HepG2 (cell line): ENCODE data around the gene HSF4. TPM values are rescaled to one million over a fixed set of nuclear protein-coding genes. Genes with fewer than 3 reads are reported as not detected.

Source experiments
- ATAC-seq: fragments of 200-7000 bp; cut with Tn5 transposase; 3 replicates; pipeline ENCODE4 v1.9.1; 2020; ENCODE audit warnings: mild to moderate bottlenecking, moderate library complexity
- BruUV-seq: library from RNA; stranded (reverse); fragments of 400-500 nt; replicated peaks from 2 replicates; lab custom pipeline; 2021; lab: Mats Ljungman, UMichigan
- CTCF ChIA-PET: fragments of 300-600 bp; formaldehyde crosslinking; extraction: SDS; loops from one replicate; lab custom pipeline; 2021; ENCODE audit warnings: low total read pairs, inconsistent platforms, low intra/inter-chr PET ratio; lab: Yijun Ruan, JAX
- POLR2A ChIA-PET: fragments of 350-600 bp; sonication (Branson Sonifier 250); formaldehyde crosslinking; loops from one replicate; lab custom pipeline; 2020; ENCODE audit warnings: antibody characterized with exemption, inconsistent platforms; lab: Yijun Ruan, JAX
- DNase-seq: peaks from one replicate; pipeline ENCODE4 v3.0.0-alpha.2; 2015; ENCODE audit warnings: low spot score
- FAIRE-seq: peaks from 3 replicates; lab custom pipeline; 2011; peaks lifted over from hg19 to GRCh38; lab: Jason Lieb, UNC
- H2AFZ ChIP-seq: one replicate; pipeline ENCODE4 v1.6.1; 2011; ENCODE audit warnings: low read length, inconsistent platforms
- H3K27ac ChIP-seq: fragments of 300-600 bp; 3 replicates; pipeline ENCODE4 v1.8.0; 2011; ENCODE audit warnings: mixed run types, mild to moderate bottlenecking, mixed read lengths, low read length, inconsistent platforms; ENCODE audit not compliant: insufficient read depth; ENCODE audit errors: extremely low read length
- H3K27me3 ChIP-seq, 2 experiments: fragments of 200-600 bp in 1 of 2; 2 replicates in 1 of 2; 3 replicates in 1 of 2; pipeline versions ENCODE4 v1.6.0 to v1.8.0; 2011; ENCODE audit warnings: low read length in 2 of 2, mild to moderate bottlenecking in 2 of 2, moderate library complexity in 2 of 2, inconsistent platforms in 1 of 2; ENCODE audit not compliant: insufficient read depth in 2 of 2, control insufficient read depth in 1 of 2
- H3K36me3 ChIP-seq, 2 experiments: fragments of 200-600 bp in 1 of 2; replicated peaks in 1 of 2; 2 replicates in 1 of 2; 3 replicates in 1 of 2; pipeline versions ENCODE4 v1.5.1 to v1.8.0; 2011; ENCODE audit warnings: low read length in 2 of 2, inconsistent platforms in 1 of 2; ENCODE audit not compliant: insufficient read depth in 2 of 2, control insufficient read depth in 1 of 2
- H3K4me1 ChIP-seq: 2 replicates; pipeline ENCODE4 v1.5.1; 2012; ENCODE audit warnings: low read length, inconsistent platforms; ENCODE audit not compliant: insufficient read depth
- H3K4me2 ChIP-seq: 2 replicates; pipeline ENCODE4 v1.6.0; 2011; ENCODE audit warnings: low read depth, low read length, inconsistent platforms
- H3K4me3 ChIP-seq, 3 experiments: fragments of 200-600 bp in 1 of 3; sonication (generic), shearing (Covaris generic) in 1 of 3; replicated peaks in 1 of 3; 2 replicates each; pipeline ENCODE4 v1.5.1; 2011 to 2016; ENCODE audit warnings: low read length in 3 of 3, inconsistent platforms in 2 of 3, low read depth in 2 of 3, mild to moderate bottlenecking in 2 of 3, control low read depth in 1 of 3, mixed read lengths in 1 of 3; ENCODE audit not compliant: insufficient read depth in 1 of 3
- H3K79me2 ChIP-seq: one replicate; pipeline ENCODE4 v1.6.1; 2011; ENCODE audit warnings: low read length, inconsistent platforms; ENCODE audit not compliant: insufficient read depth
- H3K9ac ChIP-seq: 2 replicates; pipeline ENCODE4 v1.6.0; 2011; ENCODE audit warnings: mild to moderate bottlenecking, low read depth, low read length, inconsistent platforms; ENCODE audit not compliant: insufficient read depth
- H3K9me3 ChIP-seq: 2 replicates; pipeline ENCODE4 v1.5.1; 2012; ENCODE audit warnings: mild to moderate bottlenecking, low read length
- H4K20me1 ChIP-seq: 2 replicates; pipeline ENCODE4 v1.6.0; 2011; ENCODE audit warnings: inconsistent platforms, mild to moderate bottlenecking, low read length, moderate library complexity; ENCODE audit not compliant: insufficient read depth
- GATA4 ChIP-seq: sonication (generic); IDR thresholded peaks from 2 replicates; pipeline ENCODE4 v1.6.1; 2016; ENCODE audit warnings: antibody characterized with exemption, low read depth, borderline replicate concordance
- HNRNPL ChIP-seq: fragments of 200-400 bp; formaldehyde crosslinking; IDR thresholded peaks from 2 replicates; pipeline ENCODE4 v1.6.1; 2017; ENCODE audit warnings: mild to moderate bottlenecking, low read depth, low read length
- NAIF1 ChIP-seq: sonication (generic); formaldehyde crosslinking; IDR thresholded peaks from 2 replicates; pipeline ENCODE4 v1.5.0; 2020; ENCODE audit warnings: mild to moderate bottlenecking, missing genetic modification reagents, borderline replicate concordance
- ZNF513 ChIP-seq: sonication (generic); formaldehyde crosslinking; conservative IDR thresholded peaks from 2 replicates; pipeline ENCODE4 v1.5.0; 2020; ENCODE audit warnings: missing genetic modification reagents
- ZNF616 ChIP-seq: sonication (generic); formaldehyde crosslinking; IDR thresholded peaks from 2 replicates; pipeline ENCODE4 v1.5.0; 2020; ENCODE audit warnings: low read depth, mild to moderate bottlenecking, missing genetic modification reagents
- ZNF781 ChIP-seq: sonication (generic); formaldehyde crosslinking; IDR thresholded peaks from 2 replicates; pipeline ENCODE4 v1.5.1; 2020; ENCODE audit warnings: borderline replicate concordance, mild to moderate bottlenecking, missing genetic modification reagents; ENCODE audit errors: not compliant biosample characterization
- ZXDC ChIP-seq: sonication (generic); formaldehyde crosslinking; IDR thresholded peaks from 2 replicates; pipeline ENCODE4 v1.5.0; 2020; ENCODE audit warnings: mild to moderate bottlenecking, missing genetic modification reagents
- WGBS: methylation state at CpG from one replicate; pipeline ENCODE4 v1.1.6; 2017; ENCODE audit warnings: low lambda C conversion rate; 5-methylcytosine and 5-hydroxymethylcytosine counted together
- in situ Hi-C: cut with HindIII; loops from 2 replicates; pipeline ENCODE4 v1.10.0; 2017; ENCODE audit warnings: low pct_unique_long_range_greater_than_20kb; ENCODE audit not compliant: extremely low pct_ligation_motif_present
- intact Hi-C: fragments of 100-400 bp; cut with micrococcal nuclease; formaldehyde crosslinking; loops from one replicate; pipeline ENCODE4 v1.10.0; 2022; ENCODE audit not compliant: unreplicated experiment
- polyA plus RNA-seq, 8 experiments: library from polyadenylated mRNA; depleted of rRNA in 3 of 8; stranded (reverse) in 7 of 8; unstranded in 1 of 8; fragments of >200 nt; fragmentation: Illumina TruSeq in 4 of 8; extraction: Trizol in 4 of 8; gene quantifications; 2 replicates each; pipeline versions ENCODE4 v1.2.1 to v1.2.3, GENCODE V29; 2011 to 2016; ENCODE audit warnings: low read depth in 4 of 8, missing spikeins in 1 of 8, mixed read lengths in 1 of 8; ENCODE audit not compliant: insufficient read depth in 1 of 8
- total RNA-seq, 5 experiments: library from RNA; depleted of rRNA; stranded (reverse); fragments of >200 nt; fragmentation: Illumina TruSeq; extraction: Trizol; gene quantifications; 2 replicates each; pipeline ENCODE4 v1.2.3, GENCODE V29; 2016; ENCODE audit warnings: low read depth in 1 of 5
- TF ChIP-seq, protein P1 (sequence below): IDR thresholded peaks from 2 replicates; pipeline ENCODE4 v1.6.1; 2016; ENCODE audit warnings: low read depth, missing genetic modification reagents, missing compliant biosample characterization
- TF ChIP-seq, protein P2 (sequence below): sonication (generic); formaldehyde crosslinking; IDR thresholded peaks from 2 replicates; pipeline ENCODE4 v1.8.0; 2022; ENCODE audit warnings: mild to moderate bottlenecking, missing genetic modification reagents, borderline replicate concordance

The HSF4 gene
- total and polyA plus RNA-seq, 2 of the 13 experiments (the other 11 are each of a cell fraction or from before 2014, with no cell fraction given): 3.5 to 16.9 TPM

- Histone ChIP-seq H2AFZ (no peak overlapping the region), H3K79me2 (no peaks in the 10 kb centered on the region), H3K9ac (peak overlapping the region; percentile 73), H3K27ac (no peak overlapping the region), H3K36me3 (no peaks in the 10 kb centered on the region), H3K9me3 (no peaks in the 10 kb centered on the region), H3K27me3 (peaks cover 4% of the 10 kb centered on the region in 2 experiments; a peak in 2 of 5 replicates), H4K20me1 (no peaks in the 10 kb centered on the region), H3K4me2 (peak overlapping the region; percentile 94), H3K4me3 (peak overlapping the region; percentile 91 to 94 (median 93)), H3K4me1 (peaks cover 46% of the 10 kb centered on the region)
- intact Hi-C loops: loop anchor here (5.0 to 10.0 kb wide), 2 partner anchors 202 to 264 kb away; no protein-coding TSS in a partner anchor
- peak; percentile 48 for DNase-seq
- ChIA-PET CTCF (interaction anchor here (1.1 to 1.5 kb wide), 3 partner anchors 11 to 181 kb away, joined by 3 to 7 read pairs (median 4); partner anchors contain the start of gene NOL3), POLR2A (interaction anchor here (0.7 to 5.7 kb wide), 5 partner anchors 9 to 138 kb away, joined by 3 to 54 read pairs (median 10); partner anchors contain the start of genes B3GNT9, NOL3 and PHAF1)
- TSS peak; percentile 59 for BruUV-seq
- 13% methylated on average over 24 of the region's 34 CpGs for WGBS
- ATAC-seq: peak; percentile 7
- no peak for FAIRE-seq
- in situ Hi-C loops: loop anchor here (5.0 kb wide), 2 partner anchors 142 to 182 kb away; no protein-coding TSS in a partner anchor
- TF ChIP-seq, protein P1, sequence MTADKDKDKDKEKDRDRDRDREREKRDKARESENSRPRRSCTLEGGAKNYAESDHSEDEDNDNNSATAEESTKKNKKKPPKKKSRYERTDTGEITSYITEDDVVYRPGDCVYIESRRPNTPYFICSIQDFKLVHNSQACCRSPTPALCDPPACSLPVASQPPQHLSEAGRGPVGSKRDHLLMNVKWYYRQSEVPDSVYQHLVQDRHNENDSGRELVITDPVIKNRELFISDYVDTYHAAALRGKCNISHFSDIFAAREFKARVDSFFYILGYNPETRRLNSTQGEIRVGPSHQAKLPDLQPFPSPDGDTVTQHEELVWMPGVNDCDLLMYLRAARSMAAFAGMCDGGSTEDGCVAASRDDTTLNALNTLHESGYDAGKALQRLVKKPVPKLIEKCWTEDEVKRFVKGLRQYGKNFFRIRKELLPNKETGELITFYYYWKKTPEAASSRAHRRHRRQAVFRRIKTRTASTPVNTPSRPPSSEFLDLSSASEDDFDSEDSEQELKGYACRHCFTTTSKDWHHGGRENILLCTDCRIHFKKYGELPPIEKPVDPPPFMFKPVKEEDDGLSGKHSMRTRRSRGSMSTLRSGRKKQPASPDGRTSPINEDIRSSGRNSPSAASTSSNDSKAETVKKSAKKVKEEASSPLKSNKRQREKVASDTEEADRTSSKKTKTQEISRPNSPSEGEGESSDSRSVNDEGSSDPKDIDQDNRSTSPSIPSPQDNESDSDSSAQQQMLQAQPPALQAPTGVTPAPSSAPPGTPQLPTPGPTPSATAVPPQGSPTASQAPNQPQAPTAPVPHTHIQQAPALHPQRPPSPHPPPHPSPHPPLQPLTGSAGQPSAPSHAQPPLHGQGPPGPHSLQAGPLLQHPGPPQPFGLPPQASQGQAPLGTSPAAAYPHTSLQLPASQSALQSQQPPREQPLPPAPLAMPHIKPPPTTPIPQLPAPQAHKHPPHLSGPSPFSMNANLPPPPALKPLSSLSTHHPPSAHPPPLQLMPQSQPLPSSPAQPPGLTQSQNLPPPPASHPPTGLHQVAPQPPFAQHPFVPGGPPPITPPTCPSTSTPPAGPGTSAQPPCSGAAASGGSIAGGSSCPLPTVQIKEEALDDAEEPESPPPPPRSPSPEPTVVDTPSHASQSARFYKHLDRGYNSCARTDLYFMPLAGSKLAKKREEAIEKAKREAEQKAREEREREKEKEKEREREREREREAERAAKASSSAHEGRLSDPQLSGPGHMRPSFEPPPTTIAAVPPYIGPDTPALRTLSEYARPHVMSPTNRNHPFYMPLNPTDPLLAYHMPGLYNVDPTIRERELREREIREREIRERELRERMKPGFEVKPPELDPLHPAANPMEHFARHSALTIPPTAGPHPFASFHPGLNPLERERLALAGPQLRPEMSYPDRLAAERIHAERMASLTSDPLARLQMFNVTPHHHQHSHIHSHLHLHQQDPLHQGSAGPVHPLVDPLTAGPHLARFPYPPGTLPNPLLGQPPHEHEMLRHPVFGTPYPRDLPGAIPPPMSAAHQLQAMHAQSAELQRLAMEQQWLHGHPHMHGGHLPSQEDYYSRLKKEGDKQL: no peak
- TF ChIP-seq, protein P2, sequence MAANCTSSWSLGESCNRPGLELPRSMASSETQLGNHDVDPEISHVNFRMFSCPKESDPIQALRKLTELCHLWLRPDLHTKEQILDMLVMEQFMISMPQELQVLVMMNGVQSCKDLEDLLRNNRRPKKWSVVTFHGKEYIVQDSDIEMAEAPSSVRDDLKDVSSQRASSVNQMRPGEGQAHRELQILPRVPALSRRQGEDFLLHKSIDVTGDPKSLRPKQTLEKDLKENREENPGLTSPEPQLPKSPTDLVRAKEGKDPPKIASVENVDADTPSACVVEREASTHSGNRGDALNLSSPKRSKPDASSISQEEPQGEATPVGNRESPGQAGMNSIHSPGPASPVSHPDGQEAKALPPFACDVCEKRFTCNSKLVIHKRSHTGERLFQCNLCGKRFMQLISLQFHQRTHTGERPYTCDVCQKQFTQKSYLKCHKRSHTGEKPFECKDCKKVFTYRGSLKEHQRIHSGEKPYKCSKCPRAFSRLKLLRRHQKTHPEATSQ (CRISPR knock-in tag): no peak
- TF ChIP-seq ZNF616 (no peak), GATA4 (no peak), ZNF781 (CRISPR knock-in tag) (no peak), HNRNPL (no peak), ZNF513 (no peak), NAIF1 (peak; percentile 35; the same call in 1 of the 2 replicates), ZXDC (CRISPR knock-in tag) (no peak)
Measured at GRCh38 chr16:67158637-67159600, 5.6 kb upstream of the HSF4 start.
